GM12878 (cell line): Measurements from ENCODE around the gene ENDOV. TPM values are rescaled to one million over a fixed set of nuclear protein-coding genes. Genes with fewer than 3 reads are reported as not detected.
A peak's percentile ranks its signal among the peaks of the same experiment; 100 is the strongest.

ENCODE experiments used
- ATAC-seq: fragments of 200-7000 bp; cut with Tn5 transposase; 3 replicates; pipeline ENCODE4 v1.9.1; 2020; ENCODE audit warnings: mild to moderate bottlenecking, moderate library complexity
- BruUV-seq: library from RNA; stranded (reverse); fragments of 400-500 nt; replicated peaks from 2 replicates; lab custom pipeline; 2021; lab: Mats Ljungman, UMichigan
- CTCF ChIA-PET: fragments of 300-600 bp; sonication (Branson Sonifier 250); formaldehyde crosslinking; extraction: SDS; loops from one replicate; lab custom pipeline; 2021; ENCODE audit warnings: inconsistent platforms; lab: Yijun Ruan, JAX
- POLR2A ChIA-PET: fragments of 350-600 bp; formaldehyde crosslinking; extraction: SDS; loops from one replicate; lab custom pipeline; 2021; ENCODE audit warnings: inconsistent platforms; lab: Charles Lee
- RAD21 ChIA-PET: fragments of 300-600 bp; sonication (Branson Sonifier 250); formaldehyde crosslinking; loops from one replicate; lab custom pipeline; 2023; ENCODE audit warnings: antibody characterized with exemption; ENCODE audit not compliant: unreplicated experiment; lab: Charles Lee
- SMC1A ChIA-PET: fragments of 300-600 bp; sonication (Branson Sonifier 250); formaldehyde crosslinking; loops from one replicate; lab custom pipeline; 2023; ENCODE audit not compliant: unreplicated experiment, uncharacterized antibody; lab: Charles Lee
- DNase-seq: peaks from one replicate; pipeline ENCODE4 v3.0.0-alpha.2; 2011; ENCODE audit warnings: low read depth, low spot score
- FAIRE-seq: peaks from 3 replicates; lab custom pipeline; 2011; peaks lifted over from hg19 to GRCh38; lab: Jason Lieb, UNC
- H2AFZ ChIP-seq: 2 replicates; pipeline ENCODE4 v1.6.0; 2011; ENCODE audit warnings: low read depth, low read length, control low read depth; ENCODE audit not compliant: control insufficient read depth
- H3K27ac ChIP-seq: 2 replicates; pipeline ENCODE4 v1.5.1; 2011; ENCODE audit warnings: control low read depth; ENCODE audit not compliant: control insufficient read depth, insufficient read depth
- H3K27me3 ChIP-seq, 2 experiments: replicated peaks in 1 of 2; 2 replicates each; pipeline versions ENCODE4 v1.6.0 to v1.6.1; 2011; ENCODE audit warnings: low read length in 1 of 2; ENCODE audit not compliant: control insufficient read depth in 2 of 2, insufficient read depth in 2 of 2
- H3K36me3 ChIP-seq, 2 experiments: 2 replicates each; pipeline ENCODE4 v1.5.1; 2011; ENCODE audit warnings: low read length in 1 of 2; ENCODE audit not compliant: control insufficient read depth in 2 of 2, insufficient read depth in 2 of 2
- H3K4me1 ChIP-seq: 2 replicates; pipeline ENCODE4 v1.6.1; 2011; ENCODE audit warnings: mild to moderate bottlenecking, low read length, moderate library complexity, mixed read lengths; ENCODE audit not compliant: control insufficient read depth, insufficient read depth
- H3K4me2 ChIP-seq: 2 replicates; pipeline ENCODE4 v1.6.0; 2011; ENCODE audit warnings: control low read depth; ENCODE audit not compliant: control insufficient read depth, insufficient read depth
- H3K4me3 ChIP-seq: fragments of 200-600 bp; sonication (generic); 2 replicates; pipeline ENCODE4 v1.5.1; 2016
- H3K79me2 ChIP-seq: 2 replicates; pipeline ENCODE4 v1.6.0; 2011; ENCODE audit warnings: low read length; ENCODE audit not compliant: control insufficient read depth, insufficient read depth
- H3K9ac ChIP-seq: 2 replicates; pipeline ENCODE4 v1.8.0; 2011; ENCODE audit warnings: low read length, control low read depth, mixed read lengths; ENCODE audit not compliant: control insufficient read depth, insufficient read depth
- H3K9me3 ChIP-seq: replicated peaks from 3 replicates; pipeline ENCODE4 v1.5.1; 2011; ENCODE audit warnings: mild to moderate bottlenecking, low read length; ENCODE audit not compliant: control insufficient read depth, insufficient read depth
- H4K20me1 ChIP-seq: 2 replicates; pipeline ENCODE4 v1.6.0; 2011; ENCODE audit not compliant: control insufficient read depth, insufficient read depth
- CHD2 ChIP-seq: IDR thresholded peaks from 2 replicates; pipeline ENCODE4 v1.6.1; 2011; ENCODE audit warnings: low read depth, low read length, improper control_type of control experiment, borderline replicate concordance
- E2F4 ChIP-seq: IDR thresholded peaks from 2 replicates; pipeline ENCODE4 v1.6.1; 2012; ENCODE audit warnings: low read depth, low read length, improper control_type of control experiment
- GABPA ChIP-seq: IDR thresholded peaks from 2 replicates; pipeline ENCODE4 v1.6.1; 2014; ENCODE audit warnings: antibody characterized with exemption, low read depth, mild to moderate bottlenecking, inconsistent platforms
- HDAC2 ChIP-seq: fragments of 200-600 bp; sonication (generic); IDR thresholded peaks from 2 replicates; pipeline ENCODE4 v1.6.1; 2017
- HDGF ChIP-seq: fragments of 450-650 bp; IDR thresholded peaks from 2 replicates; pipeline ENCODE4 v1.6.1; 2016; ENCODE audit warnings: antibody characterized with exemption
- IRF3 ChIP-seq: fragments of 450-650 bp; IDR thresholded peaks from 2 replicates; pipeline ENCODE4 v1.6.1; 2014; ENCODE audit warnings: mild to moderate bottlenecking
- KLF5 ChIP-seq: fragments of 450-650 bp; IDR thresholded peaks from 2 replicates; pipeline ENCODE4 v1.6.1; 2014; ENCODE audit warnings: mild to moderate bottlenecking; ENCODE audit not compliant: partially characterized antibody
- MLLT1 ChIP-seq: fragments of 450-650 bp; IDR thresholded peaks from 2 replicates; pipeline ENCODE4 v1.6.1; 2016; ENCODE audit warnings: mild to moderate bottlenecking
- NBN ChIP-seq: fragments of 450-650 bp; IDR thresholded peaks from 2 replicates; pipeline ENCODE4 v1.6.1; 2016
- NFXL1 ChIP-seq: fragments of 450-650 bp; IDR thresholded peaks from 2 replicates; pipeline ENCODE4 v1.6.1; 2017; ENCODE audit warnings: antibody characterized with exemption, mild to moderate bottlenecking, borderline replicate concordance
- NRF1 ChIP-seq: conservative IDR thresholded peaks from 2 replicates; pipeline ENCODE4 v1.6.1; 2011; ENCODE audit warnings: mild to moderate bottlenecking, low read depth, low read length, improper control_type of control experiment
- STAT1 ChIP-seq: fragments of 450-650 bp; conservative IDR thresholded peaks from 2 replicates; pipeline ENCODE4 v1.6.1; 2014; ENCODE audit warnings: antibody characterized with exemption, mild to moderate bottlenecking
- SUPT20H ChIP-seq: IDR thresholded peaks from 2 replicates; pipeline ENCODE4 v1.6.1; 2011; ENCODE audit warnings: low read depth, mild to moderate bottlenecking, low read length, moderate library complexity, borderline replicate concordance; ENCODE audit not compliant: control insufficient read depth
- ZBTB33 ChIP-seq: fragments of 450-650 bp; IDR thresholded peaks from 2 replicates; pipeline ENCODE4 v1.6.1; 2017; ENCODE audit warnings: mild to moderate bottlenecking
- ZNF384 ChIP-seq: IDR thresholded peaks from 2 replicates; pipeline ENCODE4 v1.6.1; 2012; ENCODE audit warnings: low read depth, mild to moderate bottlenecking, low read length, improper control_type of control experiment, borderline replicate concordance
- ZSCAN29 ChIP-seq: fragments of 450-650 bp; IDR thresholded peaks from 2 replicates; pipeline ENCODE4 v1.6.1; 2017; ENCODE audit warnings: mild to moderate bottlenecking, moderate library complexity
- WGBS: methylation state at CpG from one replicate; pipeline ENCODE4 v1.1.6; 2016; ENCODE audit warnings: low lambda C conversion rate; ENCODE audit not compliant: insufficient replicate concordance, insufficient coverage; ENCODE audit errors: missing lambda C conversion rate; 5-methylcytosine and 5-hydroxymethylcytosine counted together
- in situ Hi-C: fragments of 300-500 bp; cut with MboI; formaldehyde crosslinking; loops from 9 replicates; pipeline ENCODE4 v1.14.3; 2018; ENCODE audit warnings: mixed read lengths
- intact Hi-C: fragments of 100-400 bp; cut with micrococcal nuclease; formaldehyde crosslinking; loops from one replicate; pipeline ENCODE4 v1.14.2; 2022; ENCODE audit not compliant: unreplicated experiment
- polyA plus RNA-seq, 11 experiments: library from polyadenylated mRNA; depleted of rRNA in 4 of 11; unstranded in 6 of 11; stranded (reverse) in 5 of 11; fragments of >200 nt; fragmentation: Nextera tagmentation in 4 of 11; fragmentation: Illumina TruSeq in 1 of 11; extraction: Ambion mirVana in 4 of 11; extraction: Trizol in 1 of 11; gene quantifications; 1 replicate in 1 of 11; 2 replicates in 10 of 11; pipeline versions ENCODE4 v1.2.1 to v1.2.3, GENCODE V29; 2011 to 2016; ENCODE audit warnings: inconsistent platforms in 2 of 11, missing spikeins in 2 of 11, low read depth in 1 of 11
- total RNA-seq, 4 experiments: library from RNA; depleted of rRNA in 3 of 4; stranded (reverse); fragments of >200 nt in 3 of 4; fragmentation: Illumina TruSeq in 1 of 4; extraction: Trizol in 1 of 4; gene quantifications; 2 replicates each; pipeline versions ENCODE4 v1.2.1 to v1.2.3, GENCODE V29; 2013 to 2021

Gene ENDOV
- total and polyA plus RNA-seq, 10 of the 15 experiments (the other 5 are each of a cell fraction or from before 2014, with no cell fraction given), result 0.63 to 11.9 (median 8.1) TPM

GRCh38 chr17:80453126-80453997 lies 38.4 kb downstream of the ENDOV start (continued):
- TF ChIP-seq STAT1, result no peak
- TF ChIP-seq NFXL1, result no peak
- no peak for TF ChIP-seq CHD2
- no peak for TF ChIP-seq ZSCAN29
- TF ChIP-seq IRF3, result no peak
- TF ChIP-seq NRF1, result no peak
- no peak for TF ChIP-seq E2F4

GRCh38 chr17:80453998-80454556 lies 39.1 kb downstream of the ENDOV start:
- in situ Hi-C loops, result no loop called here
- H3K4me3 ChIP-seq, result peak overlapping the region; percentile 64
- WGBS, result 30% methylated on average over 34 of the region's 36 CpGs
- RAD21 ChIA-PET, result interaction anchor here (0.6 to 1.7 kb wide), 4 partner anchors 27 to 447 kb away, joined by 3 to 11 read pairs (median 4); no protein-coding TSS in a partner anchor
- H3K4me1 ChIP-seq, result peaks cover 8% of the 10 kb centered on the region
- H3K36me3 ChIP-seq, result no peaks in the 10 kb centered on the region
- FAIRE-seq, result no peak
- DNase-seq, result no peak
- H3K79me2 ChIP-seq, result peaks cover 7% of the 10 kb centered on the region
- POLR2A ChIA-PET, result interaction anchor here (0.6 to 1.6 kb wide), 6 partner anchors 37 to 841 kb away, joined by 3 to 5 read pairs (median 3); partner anchors contain the start of genes RPTOR and SLC38A10
- no peaks in the 10 kb centered on the region for H3K9me3 ChIP-seq
- H2AFZ ChIP-seq, result peak overlapping the region; percentile 55
- intact Hi-C loops, result loop anchor here (10.0 kb wide), 1 partner anchor 121 kb away; no protein-coding TSS in a partner anchor
- peaks cover 0 to 3% of the 10 kb centered on the region in 2 experiments; a peak in 1 of 4 replicates for H3K27me3 ChIP-seq
- H3K27ac ChIP-seq, result peak overlapping the region; percentile 89
- CTCF ChIA-PET, result interaction anchor here (0.8 to 1.5 kb wide), 2 partner anchors 28 to 121 kb away, joined by 3 read pairs; no protein-coding TSS in a partner anchor
- peak; percentile 32 for ATAC-seq
- H3K4me2 ChIP-seq, result peak overlapping the region; percentile 100
- peak overlapping the region; percentile 99 for H3K9ac ChIP-seq
- no peaks in the 10 kb centered on the region for H4K20me1 ChIP-seq
- BruUV-seq, result TSS peak; percentile 90
- SMC1A ChIA-PET, result interaction anchor here (1.1 to 1.2 kb wide), 2 partner anchors 38 to 118 kb away, joined by 3 read pairs; partner anchors contain the start of gene ENDOV
- 0 out of 2 replicates have a peak, but pooled peaks have one; percentile 41 for TF ChIP-seq ZBTB33
- TF ChIP-seq HDGF, result peak; percentile 85
- TF ChIP-seq HDAC2, result no peak
- no peak for TF ChIP-seq ZNF384
- TF ChIP-seq SUPT20H, result no peak
- TF ChIP-seq GABPA, result no peak
- TF ChIP-seq NBN, result peak; percentile 64; the same call in 1 of the 2 replicates
- TF ChIP-seq MLLT1, result peak; percentile 80
- TF ChIP-seq KLF5, result peak; percentile 57
